SK-N-SH (cell line): ENCODE measurements around the gene SLC16A5. TPM values are rescaled to one million over a fixed set of nuclear protein-coding genes. Genes with fewer than 3 reads are reported as not detected.

ENCODE experiments used
- CTCF ChIA-PET: fragments of 300-600, 350-600 bp; formaldehyde crosslinking; extraction: SDS; loops from one replicate; lab custom pipeline; 2021; lab: Yijun Ruan, JAX
- POLR2A ChIA-PET: fragments of 350-600 bp; sonication (Branson Sonifier 250); formaldehyde crosslinking; extraction: SDS; loops from one replicate; lab custom pipeline; 2020; ENCODE audit warnings: antibody characterized with exemption, inconsistent platforms; lab: Yijun Ruan, JAX
- DNase-seq: peaks from one replicate; pipeline ENCODE4 v3.0.0; 2012
- H2AFZ ChIP-seq: fragments of 200-600 bp; sonication (generic); 2 replicates; pipeline ENCODE4 v1.8.1; 2016; ENCODE audit warnings: antibody characterized with exemption, mild to moderate bottlenecking, low read depth
- H3F3A ChIP-seq: fragments of 200-600 bp; sonication (generic); replicated peaks from 2 replicates; pipeline ENCODE3; 2016; ENCODE audit warnings: antibody characterized with exemption, mild to moderate bottlenecking; ENCODE audit not compliant: insufficient read depth
- H3K27ac ChIP-seq, 2 experiments: fragments of 200-500 bp in 1 of 2; fragments of 200-600 bp in 1 of 2; sonication (Bioruptor generic) in 1 of 2; sonication (generic), shearing (Covaris generic) in 1 of 2; 2 replicates each; pipeline versions ENCODE4 v1.5.1 to v1.6.1; 2014 to 2016; ENCODE audit warnings: low read depth in 2 of 2, inconsistent platforms in 1 of 2, low read length in 1 of 2, mild to moderate bottlenecking in 1 of 2, mixed read lengths in 1 of 2
- H3K27me3 ChIP-seq: fragments of 200-600 bp; sonication (generic), shearing (Covaris generic); 2 replicates; pipeline ENCODE4 v1.6.1; 2016; ENCODE audit warnings: mixed run types; ENCODE audit not compliant: insufficient read depth
- H3K36me3 ChIP-seq, 2 experiments: fragments of 200-500 bp in 1 of 2; fragments of 200-600 bp in 1 of 2; sonication (Bioruptor generic) in 1 of 2; sonication (generic) in 1 of 2; replicated peaks in 1 of 2; 2 replicates each; pipeline versions ENCODE3 to v1.5.1; 2014 to 2016; ENCODE audit warnings: low read length in 1 of 2, mild to moderate bottlenecking in 1 of 2; ENCODE audit not compliant: insufficient read depth in 2 of 2, control insufficient read depth in 1 of 2
- H3K4me1 ChIP-seq, 2 experiments: fragments of 200-500 bp in 1 of 2; fragments of 200-600 bp in 1 of 2; sonication (Bioruptor generic) in 1 of 2; sonication (generic), shearing (Covaris generic) in 1 of 2; 2 replicates each; pipeline versions ENCODE4 v1.5.1 to v1.6.1; 2014 to 2016; ENCODE audit warnings: low read depth in 1 of 2, low read length in 1 of 2, mixed run types in 1 of 2; ENCODE audit not compliant: insufficient read depth in 2 of 2, control insufficient read depth in 1 of 2
- H3K4me2 ChIP-seq: fragments of 200-600 bp; sonication (generic), shearing (Covaris generic); 2 replicates; pipeline ENCODE4 v1.6.1; 2017; ENCODE audit warnings: mixed run types
- H3K4me3 ChIP-seq, 2 experiments: fragments of 200-500 bp in 1 of 2; fragments of 200-600 bp in 1 of 2; sonication (Bioruptor generic) in 1 of 2; sonication (generic), shearing (Covaris generic) in 1 of 2; 2 replicates each; pipeline versions ENCODE4 v1.5.1 to v1.8.1; 2014 to 2016; ENCODE audit warnings: low read depth in 2 of 2, inconsistent platforms in 1 of 2, low read length in 1 of 2, mild to moderate bottlenecking in 1 of 2, mixed read lengths in 1 of 2, moderate library complexity in 1 of 2
- H3K79me2 ChIP-seq: fragments of 200-600 bp; sonication (generic); 2 replicates; pipeline ENCODE4 v1.8.1; 2017; ENCODE audit warnings: mild to moderate bottlenecking; ENCODE audit not compliant: insufficient read depth
- H3K9ac ChIP-seq: fragments of 200-600 bp; sonication (generic); 2 replicates; pipeline ENCODE4 v1.6.1; 2017; ENCODE audit warnings: mixed run types
- H3K9me2 ChIP-seq: fragments of 200-600 bp; sonication (generic); 2 replicates; pipeline ENCODE4 v1.6.1; 2017; ENCODE audit warnings: mixed run types
- H3K9me3 ChIP-seq: fragments of 200-600 bp; sonication (generic); 2 replicates; pipeline ENCODE4 v1.6.1; 2017; ENCODE audit warnings: mixed run types, mild to moderate bottlenecking, moderate library complexity
- H4K20me1 ChIP-seq: fragments of 200-600 bp; sonication (generic); 2 replicates; pipeline ENCODE4 v1.6.1; 2017; ENCODE audit warnings: mild to moderate bottlenecking, mixed run types; ENCODE audit not compliant: insufficient read depth
- ELF1 ChIP-seq: IDR thresholded peaks from 2 replicates; pipeline ENCODE4 v1.4.0; 2012
- EP300 ChIP-seq, 2 experiments: IDR thresholded peaks; 2 replicates each; pipeline versions ENCODE4 v1.4.0 to v1.6.1; 2012; ENCODE audit warnings: borderline replicate concordance in 1 of 2, low read depth in 1 of 2, low read length in 1 of 2
- EZH2phosphoT487 ChIP-seq: fragments of 200-600 bp; sonication (generic); IDR thresholded peaks from 2 replicates; pipeline ENCODE4 v1.6.1; 2017; ENCODE audit warnings: low read depth, mixed run types, mild to moderate bottlenecking, antibody characterized with exemption, moderate library complexity, borderline replicate concordance
- FOSL2 ChIP-seq: IDR thresholded peaks from 2 replicates; pipeline ENCODE4 v1.4.0; 2012; ENCODE audit warnings: low read depth, mild to moderate bottlenecking, moderate library complexity, borderline replicate concordance
- FOXJ3 ChIP-seq: sonication (generic); formaldehyde crosslinking; IDR thresholded peaks from 2 replicates; pipeline ENCODE4 v1.5.1; 2020; ENCODE audit warnings: mild to moderate bottlenecking, missing genetic modification reagents
- FOXM1 ChIP-seq: IDR thresholded peaks from 2 replicates; pipeline ENCODE4 v1.4.0; 2012; ENCODE audit warnings: low read depth, mild to moderate bottlenecking
- GABPA ChIP-seq: IDR thresholded peaks from 2 replicates; pipeline ENCODE4 v1.4.0; 2012; ENCODE audit warnings: low read depth, mild to moderate bottlenecking
- MAX ChIP-seq: IDR thresholded peaks from 2 replicates; pipeline ENCODE4 v1.4.0; 2012; ENCODE audit warnings: low read depth
- MEF2A ChIP-seq: IDR thresholded peaks from 2 replicates; pipeline ENCODE4 v1.4.0; 2012; ENCODE audit warnings: low read depth, borderline replicate concordance
- POLR2AphosphoS5 ChIP-seq: IDR thresholded peaks from 2 replicates; pipeline ENCODE4 v1.6.1; 2012; ENCODE audit warnings: low read depth, low read length
- RAD21 ChIP-seq: IDR thresholded peaks from 2 replicates; pipeline ENCODE4 v1.6.1; 2012; ENCODE audit warnings: mild to moderate bottlenecking, low read length
- SIN3A ChIP-seq: IDR thresholded peaks from 2 replicates; pipeline ENCODE4 v1.6.1; 2012; ENCODE audit warnings: low read depth, mild to moderate bottlenecking, low read length, moderate library complexity, borderline replicate concordance
- USF1 ChIP-seq: IDR thresholded peaks from 2 replicates; pipeline ENCODE4 v1.4.0; 2012; ENCODE audit warnings: low read depth, borderline replicate concordance
- YY1 ChIP-seq: IDR thresholded peaks from 2 replicates; pipeline ENCODE4 v1.4.0; 2012; ENCODE audit warnings: low read depth, mild to moderate bottlenecking
- ZBTB33 ChIP-seq: IDR thresholded peaks from 2 replicates; pipeline ENCODE4 v1.4.0; 2012; ENCODE audit warnings: low read depth, borderline replicate concordance
- WGBS: methylation state at CpG from one replicate; pipeline ENCODE4 v1.1.6; 2017; ENCODE audit warnings: low lambda C conversion rate; 5-methylcytosine and 5-hydroxymethylcytosine counted together
- polyA plus RNA-seq, 3 experiments: library from polyadenylated mRNA; depleted of rRNA; stranded (reverse); fragments of >200 nt; gene quantifications; 2 replicates each; pipeline ENCODE4 v1.2.3, GENCODE V29; 2012
- TF ChIP-seq, protein P1 (sequence below): fragments of 200-600 bp; sonication (generic); IDR thresholded peaks from 2 replicates; pipeline ENCODE4 v1.6.1; 2017; ENCODE audit warnings: antibody characterized with exemption, mild to moderate bottlenecking, moderate library complexity
- TF ChIP-seq, protein P2 (sequence below): fragments of 150-350 bp; IDR thresholded peaks from 2 replicates; pipeline ENCODE4 v1.6.1; 2017; ENCODE audit warnings: antibody characterized with exemption, low read length, low read depth, borderline replicate concordance
- TF ChIP-seq, protein P3 (sequence below): fragments of 150-350 bp; IDR thresholded peaks from 2 replicates; pipeline ENCODE4 v1.6.1; 2016; ENCODE audit warnings: mild to moderate bottlenecking, low read depth, low read length

SLC16A5 gene
- polyA plus RNA-seq, 1 of the 3 experiments (the other 2 are of a cell fraction): 0.03 TPM

GRCh38 chr17:75091855-75092327 lies 4.1 kb downstream of the SLC16A5 start:
- POLR2A ChIA-PET: no interaction called here
- H3K36me3 ChIP-seq: no peaks in the 10 kb centered on the region
- no peak for DNase-seq
- H3K79me2 ChIP-seq: no peaks in the 10 kb centered on the region
- TF ChIP-seq MEF2A (no peak), ELF1 (no peak), YY1 (no peak), POLR2AphosphoS5 (no peak), FOSL2 (no peak), EZH2phosphoT487 (no peak), RAD21 (no peak), FOXJ3 (CRISPR knock-in tag) (no peak), ZBTB33 (no peak), MAX (no peak), USF1 (no peak), EP300 (IDR thresholded peaks at IDR 0.05; ENCODE audit: borderline replicate concordance in 1 of 2, low read depth in 1 of 2, low read length in 1 of 2) (no peak), GABPA (no peak), FOXM1 (no peak), SIN3A (no peak)
- TF ChIP-seq, protein P1, sequence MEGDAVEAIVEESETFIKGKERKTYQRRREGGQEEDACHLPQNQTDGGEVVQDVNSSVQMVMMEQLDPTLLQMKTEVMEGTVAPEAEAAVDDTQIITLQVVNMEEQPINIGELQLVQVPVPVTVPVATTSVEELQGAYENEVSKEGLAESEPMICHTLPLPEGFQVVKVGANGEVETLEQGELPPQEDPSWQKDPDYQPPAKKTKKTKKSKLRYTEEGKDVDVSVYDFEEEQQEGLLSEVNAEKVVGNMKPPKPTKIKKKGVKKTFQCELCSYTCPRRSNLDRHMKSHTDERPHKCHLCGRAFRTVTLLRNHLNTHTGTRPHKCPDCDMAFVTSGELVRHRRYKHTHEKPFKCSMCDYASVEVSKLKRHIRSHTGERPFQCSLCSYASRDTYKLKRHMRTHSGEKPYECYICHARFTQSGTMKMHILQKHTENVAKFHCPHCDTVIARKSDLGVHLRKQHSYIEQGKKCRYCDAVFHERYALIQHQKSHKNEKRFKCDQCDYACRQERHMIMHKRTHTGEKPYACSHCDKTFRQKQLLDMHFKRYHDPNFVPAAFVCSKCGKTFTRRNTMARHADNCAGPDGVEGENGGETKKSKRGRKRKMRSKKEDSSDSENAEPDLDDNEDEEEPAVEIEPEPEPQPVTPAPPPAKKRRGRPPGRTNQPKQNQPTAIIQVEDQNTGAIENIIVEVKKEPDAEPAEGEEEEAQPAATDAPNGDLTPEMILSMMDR: no peak
- TF ChIP-seq, protein P2, sequence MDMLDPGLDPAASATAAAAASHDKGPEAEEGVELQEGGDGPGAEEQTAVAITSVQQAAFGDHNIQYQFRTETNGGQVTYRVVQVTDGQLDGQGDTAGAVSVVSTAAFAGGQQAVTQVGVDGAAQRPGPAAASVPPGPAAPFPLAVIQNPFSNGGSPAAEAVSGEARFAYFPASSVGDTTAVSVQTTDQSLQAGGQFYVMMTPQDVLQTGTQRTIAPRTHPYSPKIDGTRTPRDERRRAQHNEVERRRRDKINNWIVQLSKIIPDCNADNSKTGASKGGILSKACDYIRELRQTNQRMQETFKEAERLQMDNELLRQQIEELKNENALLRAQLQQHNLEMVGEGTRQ: no peak
- TF ChIP-seq, protein P3, sequence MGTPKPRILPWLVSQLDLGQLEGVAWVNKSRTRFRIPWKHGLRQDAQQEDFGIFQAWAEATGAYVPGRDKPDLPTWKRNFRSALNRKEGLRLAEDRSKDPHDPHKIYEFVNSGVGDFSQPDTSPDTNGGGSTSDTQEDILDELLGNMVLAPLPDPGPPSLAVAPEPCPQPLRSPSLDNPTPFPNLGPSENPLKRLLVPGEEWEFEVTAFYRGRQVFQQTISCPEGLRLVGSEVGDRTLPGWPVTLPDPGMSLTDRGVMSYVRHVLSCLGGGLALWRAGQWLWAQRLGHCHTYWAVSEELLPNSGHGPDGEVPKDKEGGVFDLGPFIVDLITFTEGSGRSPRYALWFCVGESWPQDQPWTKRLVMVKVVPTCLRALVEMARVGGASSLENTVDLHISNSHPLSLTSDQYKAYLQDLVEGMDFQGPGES: no peak
- no peak overlapping the region for H3K4me3 ChIP-seq
- H3K9me2 ChIP-seq: no peaks in the 10 kb centered on the region
- H3K4me1 ChIP-seq: peaks cover 0 to 5% of the 10 kb centered on the region in 2 experiments; a peak in 1 of 4 replicates
- H3K4me2 ChIP-seq: no peak overlapping the region
- H2AFZ ChIP-seq: no peak overlapping the region
- whole genome bisulfite sequencing: 77% methylated on average over 10 of the region's 10 CpGs
- no peaks in the 10 kb centered on the region for H3K9me3 ChIP-seq
- peaks cover 2% of the 10 kb centered on the region for H3F3A ChIP-seq
- no peaks in the 10 kb centered on the region for H4K20me1 ChIP-seq
- no peak overlapping the region for H3K9ac ChIP-seq
- no peaks in the 10 kb centered on the region for H3K27me3 ChIP-seq
- CTCF ChIA-PET: interaction anchor here (0.8 to 2.0 kb wide), 8 partner anchors 14 to 161 kb away, joined by 3 to 15 read pairs (median 7); partner anchors contain the start of gene NT5C
- H3K27ac ChIP-seq: no peak overlapping the region
